GM18519 (cell line): ENCODE data around the gene LZTR1.
"Not testable (repeated sequence)": the region's sequence is repeated elsewhere in the genome, so short reads cannot be mapped to it uniquely, and the experiment has no call there.

Source experiments
- ATAC-seq: cut with Tn5 transposase; IDR thresholded peaks from one replicate; pipeline ENCODE4 v1.9.1; 2021; ENCODE audit warnings: mild to moderate bottlenecking, moderate library complexity; ENCODE audit not compliant: unreplicated experiment, low FRiP score

LZTR1 gene

GRCh38 chr22:20965104-20965887 lies 16.8 kb upstream of the LZTR1 start:
- ATAC-seq, result no peak

GRCh38 chr22:20965888-20966855 lies 15.9 kb upstream of the LZTR1 start:
- no peak for ATAC-seq

GRCh38 chr22:20966883-20967696 lies 15.0 kb upstream of the LZTR1 start, which contains the start of gene AIFM3:
Gene AIFM3, plus strand, starts transcription at chr22:20967255. Its CDS starts 690 bp downstream, at chr22:20967945.
- ATAC-seq, result no peak

GRCh38 chr22:20967697-20968211 lies 14.3 kb upstream of the LZTR1 start:
- ATAC-seq, result no peak

- no peak for ATAC-seq
Measured at GRCh38 chr22:20968281-20968977, 13.7 kb upstream of the LZTR1 start.

- no peak for ATAC-seq
Measured at GRCh38 chr22:20970939-20971657, 11.0 kb upstream of the LZTR1 start.

GRCh38 chr22:20972014-20972694 lies 9.9 kb upstream of the LZTR1 start:
- ATAC-seq, result not testable (repeated sequence)

GRCh38 chr22:20972933-20973577 lies 9.0 kb upstream of the LZTR1 start:
- no peak for ATAC-seq

GRCh38 chr22:20973634-20974286 lies 8.3 kb upstream of the LZTR1 start:
- ATAC-seq, result no peak

GRCh38 chr22:20974336-20974955 lies 7.7 kb upstream of the LZTR1 start:
- no peak for ATAC-seq

GRCh38 chr22:20975541-20976290 lies 6.4 kb upstream of the LZTR1 start:
- no peak for ATAC-seq

- ATAC-seq, result no peak
Measured at GRCh38 chr22:20976291-20976877, 5.7 kb upstream of the LZTR1 start.

- no peak for ATAC-seq
Measured at GRCh38 chr22:20977019-20977418, 5.1 kb upstream of the LZTR1 start.

GRCh38 chr22:20977516-20978170 lies 4.5 kb upstream of the LZTR1 start:
- no peak for ATAC-seq

- ATAC-seq, result no peak
Measured at GRCh38 chr22:20978419-20978818, 3.7 kb upstream of the LZTR1 start.
